ENCODE data around the gene IGFBP6.
A peak's percentile ranks its signal among the peaks of the same experiment; 100 is the strongest.

IGFBP6 gene
- long read RNA-seq, donor 1, transcript IGFBP6-201 (4 exons, 1,169 nt), result major isoform, 15 of 15 reads
- long read RNA-seq, donor 1, partial matches to known transcripts, result 0 of 15 reads
- long read RNA-seq, donor 1, other reads (novel, unspliced or antisense), result 0 of 15 reads
- long read RNA-seq, donor 2, transcript IGFBP6-201 (4 exons, 1,169 nt), result major isoform, 16 of 23 reads
- long read RNA-seq, donor 2, partial matches to known transcripts, result 7 of 23 reads
- long read RNA-seq, donor 2, other reads (novel, unspliced or antisense), result 0 of 23 reads
- long read RNA-seq, donor 3, transcript IGFBP6-201 (4 exons, 1,169 nt), result major isoform, 7 of 7 reads
- long read RNA-seq, donor 3, partial matches to known transcripts, result 0 of 7 reads
- long read RNA-seq, donor 3, other reads (novel, unspliced or antisense), result 0 of 7 reads
- long read RNA-seq, donor 4, transcript IGFBP6-201 (4 exons, 1,169 nt), result major isoform, 15 of 27 reads
- long read RNA-seq, donor 4, partial matches to known transcripts, result 12 of 27 reads
- long read RNA-seq, donor 4, other reads (novel, unspliced or antisense), result 0 of 27 reads
- long read RNA-seq, donor 5, transcript IGFBP6-201 (4 exons, 1,169 nt), result major isoform, 6 of 6 reads
- long read RNA-seq, donor 5, partial matches to known transcripts, result 0 of 6 reads
- long read RNA-seq, donor 5, other reads (novel, unspliced or antisense), result 0 of 6 reads
- long read RNA-seq, donor 6, transcript IGFBP6-201 (4 exons, 1,169 nt), result major isoform, 6 of 12 reads
- long read RNA-seq, donor 6, partial matches to known transcripts, result 6 of 12 reads
- long read RNA-seq, donor 6, other reads (novel, unspliced or antisense), result 0 of 12 reads
- long read RNA-seq, donor 7, transcript IGFBP6-201 (4 exons, 1,169 nt), result major isoform, 12 of 12 reads
- long read RNA-seq, donor 7, partial matches to known transcripts, result 0 of 12 reads
- long read RNA-seq, donor 7, other reads (novel, unspliced or antisense), result 0 of 12 reads
- long read RNA-seq, donor 8, transcript IGFBP6-201 (4 exons, 1,169 nt), result major isoform, 16 of 16 reads
- long read RNA-seq, donor 8, partial matches to known transcripts, result 0 of 16 reads
- long read RNA-seq, donor 8, other reads (novel, unspliced or antisense), result 0 of 16 reads

GRCh38 chr12:53097564-53098353, at the start of gene IGFBP6:
IGFBP6 (plus strand) TSS chr12:53097667; CDS start chr12:53097718, 51 bp downstream.
- DNase-seq, result peak; percentile 79

- DNase-seq, result peak; percentile 82
Observed at GRCh38 chr12:53048033-53048779, 49.3 kb upstream of the IGFBP6 start.

GRCh38 chr12:53048780-53049401, 48.6 kb upstream of the IGFBP6 start:
- DNase-seq, result peak; percentile 81

- DNase-seq, result peak; percentile 66
Observed at GRCh38 chr12:53049571-53050318, 47.7 kb upstream of the IGFBP6 start, which contains the start of gene TNS2. TNS2 (plus strand) TSS chr12:53050065; CDS start chr12:53050186, 121 bp downstream.

GRCh38 chr12:53050426-53051057, 46.9 kb upstream of the IGFBP6 start:
- no peak for DNase-seq

GRCh38 chr12:53051058-53051880, 46.2 kb upstream of the IGFBP6 start:
- DNase-seq, result no peak

- DNase-seq, result no peak
Observed at GRCh38 chr12:53051881-53052412, 45.5 kb upstream of the IGFBP6 start.

- no peak for DNase-seq
Observed at GRCh38 chr12:53052419-53053217, 44.8 kb upstream of the IGFBP6 start.

GRCh38 chr12:53053218-53054111, 44.0 kb upstream of the IGFBP6 start:
- peak; percentile 59 for DNase-seq

GRCh38 chr12:53054112-53054878, 43.2 kb upstream of the IGFBP6 start:
- peak; percentile 98 for DNase-seq

- no peak for DNase-seq
Observed at GRCh38 chr12:53055471-53056266, 41.8 kb upstream of the IGFBP6 start.

- DNase-seq, result no peak
Observed at GRCh38 chr12:53056296-53056695, 41.2 kb upstream of the IGFBP6 start.

GRCh38 chr12:53056901-53057300, 40.6 kb upstream of the IGFBP6 start:
- DNase-seq, result no peak

GRCh38 chr12:53057816-53058500, 39.5 kb upstream of the IGFBP6 start:
- DNase-seq, result no peak

Data from right kidney (tissue), 9 donors.